OCI-LY7 (cell line): Measurements from ENCODE around the gene DDX50. TPM values are rescaled to one million over a fixed set of nuclear protein-coding genes. Genes with fewer than 3 reads are reported as not detected.

Experiments
- BruUV-seq: library from RNA; stranded (reverse); fragments of 400-500 nt; replicated peaks from 2 replicates; lab custom pipeline; 2021; lab: Mats Ljungman, UMichigan
- CTCF ChIA-PET: fragments of 300-600 bp; sonication (Branson Sonifier 250); formaldehyde crosslinking; loops from one replicate; lab custom pipeline; 2022; ENCODE audit warnings: antibody characterized with exemption; ENCODE audit not compliant: unreplicated experiment; lab: Charles Lee
- POLR2A ChIA-PET: fragments of 300-600 bp; sonication (Branson Sonifier 250); formaldehyde crosslinking; loops from one replicate; lab custom pipeline; 2022; ENCODE audit warnings: antibody characterized with exemption; lab: Charles Lee
- DNase-seq: peaks from one replicate; pipeline ENCODE4 v3.0.0-alpha.2; 2015; ENCODE audit warnings: low spot score
- H2AFZ ChIP-seq: fragments of 200-600 bp; sonication (generic), shearing (Covaris generic); 2 replicates; pipeline ENCODE4 v1.6.1; 2014; ENCODE audit warnings: mild to moderate bottlenecking, antibody characterized with exemption, low read length, moderate library complexity
- H3K27ac ChIP-seq: fragments of 200-600 bp; sonication (generic); 2 replicates; pipeline ENCODE4 v1.5.1; 2014; ENCODE audit warnings: mixed run types, low read depth, mild to moderate bottlenecking, moderate library complexity, low read length, inconsistent platforms; ENCODE audit not compliant: poor library complexity, severe bottlenecking
- H3K36me3 ChIP-seq: fragments of 200-600 bp; sonication (generic); 2 replicates; pipeline ENCODE4 v1.6.1; 2014; ENCODE audit warnings: mild to moderate bottlenecking, antibody characterized with exemption, low read length, moderate library complexity, mixed read lengths; ENCODE audit not compliant: insufficient read depth
- H3K4me1 ChIP-seq: fragments of 200-600 bp; sonication (generic); 2 replicates; pipeline ENCODE4 v1.5.1; 2014; ENCODE audit warnings: mild to moderate bottlenecking, low read length; ENCODE audit not compliant: insufficient read depth, poor library complexity, severe bottlenecking
- H3K4me2 ChIP-seq: fragments of 200-600 bp; sonication (generic); 2 replicates; pipeline ENCODE4 v1.6.1; 2014; ENCODE audit warnings: mild to moderate bottlenecking, low read length
- H3K4me3 ChIP-seq: fragments of 200-600 bp; sonication (generic); 2 replicates; pipeline ENCODE4 v1.5.1; 2014; ENCODE audit warnings: mild to moderate bottlenecking, low read depth, low read length; ENCODE audit not compliant: poor library complexity, severe bottlenecking
- H3K79me2 ChIP-seq: fragments of 200-600 bp; sonication (generic); 2 replicates; pipeline ENCODE4 v1.6.1; 2016; ENCODE audit warnings: low read depth, mild to moderate bottlenecking, low read length, moderate library complexity, mixed read lengths; ENCODE audit not compliant: insufficient read depth
- H3K9me2 ChIP-seq: fragments of 200-600 bp; sonication (generic); 2 replicates; pipeline ENCODE4 v1.6.1; 2016; ENCODE audit warnings: mild to moderate bottlenecking, low read length, mixed read lengths; ENCODE audit not compliant: insufficient read depth
- H3K9me3 ChIP-seq: fragments of 200-600 bp; sonication (generic); 2 replicates; pipeline ENCODE4 v1.6.1; 2014; ENCODE audit warnings: mild to moderate bottlenecking, mixed run types, low read length, mixed read lengths
- H4K20me1 ChIP-seq: fragments of 200-600 bp; sonication (generic); 2 replicates; pipeline ENCODE4 v1.6.1; 2014; ENCODE audit warnings: mild to moderate bottlenecking, antibody characterized with exemption, low read length, moderate library complexity, mixed read lengths; ENCODE audit not compliant: insufficient read depth
- EZH2phosphoT487 ChIP-seq: fragments of 200-600 bp; sonication (generic); IDR thresholded peaks from 2 replicates; pipeline ENCODE4 v1.6.1; 2018; ENCODE audit warnings: low read depth, borderline replicate concordance, mild to moderate bottlenecking, mixed run types, antibody characterized with exemption, low read length, moderate library complexity, mixed read lengths
- intact Hi-C: fragments of 100-400 bp; cut with micrococcal nuclease; formaldehyde crosslinking; loops from one replicate; pipeline ENCODE4 v1.10.0; 2022; ENCODE audit not compliant: unreplicated experiment
- total RNA-seq, 2 experiments: library from RNA; depleted of rRNA in 1 of 2; stranded (reverse); fragments of >200 nt in 1 of 2; shearing (Covaris generic) in 1 of 2; gene quantifications; 2 replicates each; pipeline ENCODE4 v1.2.3, GENCODE V29; 2014 to 2022
- TF ChIP-seq, protein P1 (sequence below): fragments of 200-600 bp; sonication (generic); conservative IDR thresholded peaks from 2 replicates; pipeline ENCODE4 v1.5.1; 2014; ENCODE audit warnings: mild to moderate bottlenecking, antibody characterized with exemption, low read length, moderate library complexity, mixed read lengths

The DDX50 gene
- total RNA-seq, 2 experiments from 2014 or later: 31.1 to 49.1 TPM

DNA sequence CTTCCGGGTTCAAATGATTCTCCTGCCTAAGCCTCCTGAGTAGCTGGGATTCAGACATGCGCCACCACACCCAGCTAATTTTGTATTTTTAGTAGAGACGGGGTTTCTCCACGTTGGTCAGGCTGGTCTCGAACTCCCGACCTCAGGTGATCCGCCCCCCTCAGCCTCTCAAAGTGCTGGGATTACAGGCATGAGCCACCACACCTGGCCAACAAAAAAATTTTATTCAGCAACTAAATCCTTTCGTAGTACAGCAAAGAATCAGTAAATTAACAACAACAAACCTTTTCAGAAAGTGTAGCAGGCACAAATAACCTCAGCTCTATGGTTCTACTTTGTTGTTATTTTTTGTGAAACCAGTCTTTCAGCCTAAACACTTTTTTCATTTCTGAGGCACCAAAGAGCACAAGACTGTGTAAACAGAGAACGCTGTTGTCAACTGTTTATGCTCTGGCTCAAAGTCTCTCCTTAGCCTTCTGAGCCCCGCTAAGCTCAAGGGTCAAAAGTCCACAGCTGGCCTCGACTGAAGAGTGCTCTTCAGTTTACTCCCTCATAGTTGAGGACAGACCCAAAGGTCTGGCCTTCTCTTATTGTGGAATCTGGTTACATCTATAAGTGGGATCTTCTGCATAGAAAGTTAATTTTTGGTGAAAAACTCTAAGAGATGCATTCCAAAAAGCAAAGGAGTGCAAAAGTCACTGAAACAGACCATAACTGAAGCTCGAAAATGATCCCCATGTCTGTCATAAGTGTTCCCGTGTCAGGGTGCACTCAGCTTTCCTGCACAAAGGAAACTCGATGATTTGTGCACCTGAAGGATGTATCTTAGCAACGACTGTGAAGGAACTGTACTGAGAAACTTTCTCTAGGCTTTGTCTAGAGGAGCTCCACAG, 24.6 kb upstream of the DDX50 start:
- no peak for TF ChIP-seq EZH2phosphoT487
- TF ChIP-seq, protein P1, sequence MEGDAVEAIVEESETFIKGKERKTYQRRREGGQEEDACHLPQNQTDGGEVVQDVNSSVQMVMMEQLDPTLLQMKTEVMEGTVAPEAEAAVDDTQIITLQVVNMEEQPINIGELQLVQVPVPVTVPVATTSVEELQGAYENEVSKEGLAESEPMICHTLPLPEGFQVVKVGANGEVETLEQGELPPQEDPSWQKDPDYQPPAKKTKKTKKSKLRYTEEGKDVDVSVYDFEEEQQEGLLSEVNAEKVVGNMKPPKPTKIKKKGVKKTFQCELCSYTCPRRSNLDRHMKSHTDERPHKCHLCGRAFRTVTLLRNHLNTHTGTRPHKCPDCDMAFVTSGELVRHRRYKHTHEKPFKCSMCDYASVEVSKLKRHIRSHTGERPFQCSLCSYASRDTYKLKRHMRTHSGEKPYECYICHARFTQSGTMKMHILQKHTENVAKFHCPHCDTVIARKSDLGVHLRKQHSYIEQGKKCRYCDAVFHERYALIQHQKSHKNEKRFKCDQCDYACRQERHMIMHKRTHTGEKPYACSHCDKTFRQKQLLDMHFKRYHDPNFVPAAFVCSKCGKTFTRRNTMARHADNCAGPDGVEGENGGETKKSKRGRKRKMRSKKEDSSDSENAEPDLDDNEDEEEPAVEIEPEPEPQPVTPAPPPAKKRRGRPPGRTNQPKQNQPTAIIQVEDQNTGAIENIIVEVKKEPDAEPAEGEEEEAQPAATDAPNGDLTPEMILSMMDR: no peak
- no peaks in the 10 kb centered on the region for H3K79me2 ChIP-seq
- no peaks in the 10 kb centered on the region for H3K36me3 ChIP-seq
- intact Hi-C loops: no loop called here
- H2AFZ ChIP-seq: no peak overlapping the region
- no TSS peak for BruUV-seq
- H3K9me2 ChIP-seq: no peaks in the 10 kb centered on the region
- ChIA-PET POLR2A (interaction anchor here (0.8 to 1.1 kb wide), 2 partner anchors 11 to 13 kb away, joined by 3 read pairs; no protein-coding TSS in a partner anchor), CTCF (no interaction called here)
- no peak for DNase-seq
- no peak overlapping the region for H3K4me3 ChIP-seq
- no peak overlapping the region for H3K4me2 ChIP-seq
- H4K20me1 ChIP-seq: no peaks in the 10 kb centered on the region
- H3K27ac ChIP-seq: no peak overlapping the region
- no peaks in the 10 kb centered on the region for H3K9me3 ChIP-seq
- H3K4me1 ChIP-seq: no peaks in the 10 kb centered on the region

GRCh38 chr10:68877482-68878110, 23.5 kb upstream of the DDX50 start:
- H3K9me3 ChIP-seq: no peaks in the 10 kb centered on the region
- H3K4me2 ChIP-seq: no peak overlapping the region
- no peak for TF ChIP-seq EZH2phosphoT487
- TF ChIP-seq, protein P1: no peak
- POLR2A ChIA-PET: interaction anchor here (2.5 kb wide), 1 partner anchor 22 kb away, joined by 6 read pairs; no protein-coding TSS in a partner anchor
- intact Hi-C loops: no loop called here
- no peak overlapping the region for H3K27ac ChIP-seq
- no peaks in the 10 kb centered on the region for H3K79me2 ChIP-seq
- no peaks in the 10 kb centered on the region for H4K20me1 ChIP-seq
- BruUV-seq: no TSS peak
- no peaks in the 10 kb centered on the region for H3K9me2 ChIP-seq
- DNase-seq: no peak
- H3K36me3 ChIP-seq: no peaks in the 10 kb centered on the region
- CTCF ChIA-PET: no interaction called here
- no peak overlapping the region for H3K4me3 ChIP-seq
- H2AFZ ChIP-seq: no peak overlapping the region
- no peaks in the 10 kb centered on the region for H3K4me1 ChIP-seq
